HL-60 (cell line): ENCODE data around the gene ABCC1.

Experiments
- CTCF ChIP-seq: IDR thresholded peaks from one replicate; pipeline ENCODE4 v1.5.1; 2011; ENCODE audit warnings: low read length, control low read depth, inconsistent platforms; ENCODE audit not compliant: insufficient read depth
- GABPA ChIP-seq: IDR thresholded peaks from 2 replicates; pipeline ENCODE4 v1.6.1; 2012; ENCODE audit warnings: low read depth
- POLR2AphosphoS5 ChIP-seq: IDR thresholded peaks from 2 replicates; pipeline ENCODE4 v1.6.1; 2012; ENCODE audit warnings: low read depth
- REST ChIP-seq: IDR thresholded peaks from 2 replicates; pipeline ENCODE4 v1.6.1; 2012; ENCODE audit warnings: low read depth; ENCODE audit not compliant: insufficient replicate concordance
- SPI1 ChIP-seq: IDR thresholded peaks from 2 replicates; pipeline ENCODE4 v1.6.1; 2012; ENCODE audit warnings: low read depth, mild to moderate bottlenecking, borderline replicate concordance

GRCh38 chr16:16120044-16120381, 170.6 kb downstream of the ABCC1 start:
- TF ChIP-seq CTCF (no peak), REST (no peak), POLR2AphosphoS5 (no peak), GABPA (no peak), SPI1 (no peak)
